ENCODE results near the gene ITGAL.

Gene ITGAL

DNA sequence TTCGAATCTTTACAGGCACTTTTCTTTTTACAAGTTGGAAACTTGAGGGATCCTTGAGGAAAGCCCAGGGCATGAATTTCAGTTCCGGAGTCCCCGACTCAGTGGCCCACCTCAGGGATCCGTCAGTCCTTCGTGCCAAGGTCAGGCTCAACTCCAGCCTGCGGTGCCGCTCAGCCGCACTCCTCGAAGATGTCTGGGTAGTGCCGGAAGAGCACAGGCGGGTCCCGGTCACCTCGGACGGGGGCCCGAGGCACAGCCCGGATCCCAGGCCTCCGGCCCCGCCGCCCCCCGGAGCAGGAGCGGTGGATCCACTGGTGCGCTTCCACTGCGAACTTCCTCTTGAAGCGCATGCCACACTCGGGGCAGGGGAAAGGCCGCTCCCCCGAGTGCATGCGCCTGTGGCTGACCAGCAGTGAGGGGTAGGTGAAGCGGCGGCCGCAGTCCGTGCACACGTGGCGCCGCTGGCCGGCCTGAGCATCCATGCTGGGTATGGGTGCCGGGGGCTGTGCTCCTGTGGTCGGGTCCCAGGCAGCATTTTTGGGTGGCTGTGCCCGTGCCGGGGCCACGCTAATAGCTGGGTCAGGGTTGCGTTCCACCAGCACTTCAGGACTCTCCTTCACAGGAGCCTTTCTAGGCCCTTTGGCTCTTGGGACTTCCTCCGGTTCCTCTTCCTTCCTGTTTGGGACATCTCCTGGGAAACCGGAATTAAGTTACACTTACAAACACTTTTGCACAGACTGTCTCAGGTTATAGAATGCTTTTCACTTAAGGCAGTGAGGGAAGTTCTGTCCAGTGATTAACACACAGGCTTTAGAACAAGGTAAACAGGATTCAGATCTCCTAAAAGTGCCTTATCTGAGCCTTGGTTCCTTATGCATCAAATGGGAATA lies 97.4 kb downstream of the ITGAL start:
- DNase-seq = no peak

GRCh38 chr16:30570636-30571444 lies 98.3 kb downstream of the ITGAL start:
- no peak for DNase-seq

- peak; percentile 98 for DNase-seq
Measured at GRCh38 chr16:30571445-30572322, 99.1 kb downstream of the ITGAL start, which contains the start of gene ZNF688. Gene ZNF688 (minus strand): TSS chr16:30571714. CDS start chr16:30571629, 85 bp downstream.

Data from activated CD4-positive, alpha-beta T cell treated with anti-CD3 and anti-CD28 coated beads, Interleukin-10, Interleukin-2, amounts not matched to agents 100 ng/mL and 50 ng/mL, durations not matched to agents 16 hours and 8 hours (primary cell).